ENCODE measurements around the gene ARHGAP22.

The ARHGAP22 gene

GRCh38 chr10:48467669-48468068, 137.2 kb downstream of the ARHGAP22 start:
- Histone ChIP-seq H3K27ac (ENCODE audit: low read depth in 2 of 2, low read length in 2 of 2) (no peak overlapping the region), H3K4me3 (ENCODE audit: low read length in 2 of 2) (no peak overlapping the region), H3K4me1 (ENCODE audit: control insufficient read depth in 2 of 2, insufficient read depth in 2 of 2, low read length in 2 of 2) (no peaks in the 10 kb centered on the region), H3K36me3 (ENCODE audit: control insufficient read depth in 2 of 2, insufficient read depth in 2 of 2, low read length in 2 of 2) (no peaks in the 10 kb centered on the region), H3K9me3 (ENCODE audit: control insufficient read depth in 2 of 2, low read length in 2 of 2) (no peaks in the 10 kb centered on the region), H3K27me3 (ENCODE audit: control insufficient read depth in 2 of 2, insufficient read depth in 2 of 2, low read length in 2 of 2) (peaks cover 4 to 5% of the 10 kb centered on the region in 2 donors), H3K9ac (ENCODE audit: low read depth in 1 of 2, low read length in 2 of 2) (no peak overlapping the region)

GRCh38 chr10:48466611-48467240, 138.1 kb downstream of the ARHGAP22 start:
- H3K27ac ChIP-seq (ENCODE audit: low read depth in 2 of 2, low read length in 2 of 2), result no peak overlapping the region
- H3K9me3 ChIP-seq (ENCODE audit: control insufficient read depth in 2 of 2, low read length in 2 of 2), result no peaks in the 10 kb centered on the region
- no peak overlapping the region for H3K9ac ChIP-seq (ENCODE audit: low read depth in 1 of 2, low read length in 2 of 2)
- no peaks in the 10 kb centered on the region for H3K4me1 ChIP-seq (ENCODE audit: control insufficient read depth in 2 of 2, insufficient read depth in 2 of 2, low read length in 2 of 2)
- H3K27me3 ChIP-seq (ENCODE audit: control insufficient read depth in 2 of 2, insufficient read depth in 2 of 2, low read length in 2 of 2), result peaks cover 4 to 5% of the 10 kb centered on the region in 2 donors
- H3K4me3 ChIP-seq (ENCODE audit: low read length in 2 of 2), result no peak overlapping the region
- H3K36me3 ChIP-seq (ENCODE audit: control insufficient read depth in 2 of 2, insufficient read depth in 2 of 2, low read length in 2 of 2), result no peaks in the 10 kb centered on the region

- Histone ChIP-seq H3K9ac (ENCODE audit: low read depth in 1 of 2, low read length in 2 of 2) (no peak overlapping the region), H3K27ac (ENCODE audit: low read depth in 2 of 2, low read length in 2 of 2) (no peak overlapping the region), H3K4me1 (ENCODE audit: control insufficient read depth in 2 of 2, insufficient read depth in 2 of 2, low read length in 2 of 2) (no peaks in the 10 kb centered on the region), H3K36me3 (ENCODE audit: control insufficient read depth in 2 of 2, insufficient read depth in 2 of 2, low read length in 2 of 2) (no peaks in the 10 kb centered on the region), H3K4me3 (ENCODE audit: low read length in 2 of 2) (no peak overlapping the region), H3K9me3 (ENCODE audit: control insufficient read depth in 2 of 2, low read length in 2 of 2) (no peaks in the 10 kb centered on the region), H3K27me3 (ENCODE audit: control insufficient read depth in 2 of 2, insufficient read depth in 2 of 2, low read length in 2 of 2) (peaks cover 4 to 5% of the 10 kb centered on the region in 2 donors)
Measured at GRCh38 chr10:48465860-48466521, 138.9 kb downstream of the ARHGAP22 start.

DNA sequence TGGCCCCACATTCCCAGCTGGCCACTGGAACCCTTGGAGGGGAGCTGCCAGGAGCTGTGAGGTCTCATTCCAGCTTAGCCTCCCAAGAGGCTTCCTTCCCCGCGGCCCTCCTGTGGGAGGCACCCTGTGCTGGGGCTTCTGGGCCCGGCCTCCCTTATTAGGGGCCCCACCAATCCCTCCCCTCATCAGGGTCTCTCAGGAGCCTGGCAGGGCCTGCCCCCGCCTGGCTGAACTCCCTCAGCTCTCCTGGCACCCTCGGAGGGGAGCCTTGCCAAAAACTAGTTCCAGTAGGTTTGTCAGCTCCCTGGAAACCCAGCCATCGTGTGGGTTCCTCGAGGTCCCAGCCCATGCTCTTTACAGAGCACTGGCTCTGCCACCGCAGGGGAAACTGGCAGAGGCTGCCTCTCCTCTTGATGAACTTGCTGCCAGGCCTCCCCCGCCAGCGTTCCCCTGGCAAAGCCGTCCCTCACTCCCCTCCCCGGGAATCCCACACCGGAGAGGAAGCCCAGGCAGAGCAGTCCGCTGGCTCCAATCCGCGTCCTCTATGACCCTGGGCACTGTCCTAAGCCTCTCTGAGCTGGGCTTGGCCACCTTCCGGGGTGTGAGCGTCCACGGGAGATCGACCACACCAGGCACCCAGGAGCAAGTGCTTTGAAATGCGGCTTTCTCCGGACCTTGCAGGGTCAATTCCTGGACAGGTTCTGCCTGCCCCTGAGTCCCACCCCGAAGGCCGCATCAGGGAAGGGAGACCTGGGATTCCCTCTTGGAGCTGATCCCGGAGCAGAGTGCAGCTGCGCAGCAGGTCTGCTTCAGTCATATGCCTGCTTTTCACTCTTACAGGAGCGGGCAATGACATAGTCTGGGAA, 139.8 kb downstream of the ARHGAP22 start:
- Histone ChIP-seq H3K36me3 (ENCODE audit: control insufficient read depth in 2 of 2, insufficient read depth in 2 of 2, low read length in 2 of 2) (no peaks in the 10 kb centered on the region), H3K9ac (ENCODE audit: low read depth in 1 of 2, low read length in 2 of 2) (no peak overlapping the region), H3K4me3 (ENCODE audit: low read length in 2 of 2) (no peak overlapping the region), H3K9me3 (ENCODE audit: control insufficient read depth in 2 of 2, low read length in 2 of 2) (no peaks in the 10 kb centered on the region), H3K4me1 (ENCODE audit: control insufficient read depth in 2 of 2, insufficient read depth in 2 of 2, low read length in 2 of 2) (no peaks in the 10 kb centered on the region), H3K27me3 (ENCODE audit: control insufficient read depth in 2 of 2, insufficient read depth in 2 of 2, low read length in 2 of 2) (peaks cover 4 to 5% of the 10 kb centered on the region in 2 donors), H3K27ac (ENCODE audit: low read depth in 2 of 2, low read length in 2 of 2) (no peak overlapping the region)

DNA sequence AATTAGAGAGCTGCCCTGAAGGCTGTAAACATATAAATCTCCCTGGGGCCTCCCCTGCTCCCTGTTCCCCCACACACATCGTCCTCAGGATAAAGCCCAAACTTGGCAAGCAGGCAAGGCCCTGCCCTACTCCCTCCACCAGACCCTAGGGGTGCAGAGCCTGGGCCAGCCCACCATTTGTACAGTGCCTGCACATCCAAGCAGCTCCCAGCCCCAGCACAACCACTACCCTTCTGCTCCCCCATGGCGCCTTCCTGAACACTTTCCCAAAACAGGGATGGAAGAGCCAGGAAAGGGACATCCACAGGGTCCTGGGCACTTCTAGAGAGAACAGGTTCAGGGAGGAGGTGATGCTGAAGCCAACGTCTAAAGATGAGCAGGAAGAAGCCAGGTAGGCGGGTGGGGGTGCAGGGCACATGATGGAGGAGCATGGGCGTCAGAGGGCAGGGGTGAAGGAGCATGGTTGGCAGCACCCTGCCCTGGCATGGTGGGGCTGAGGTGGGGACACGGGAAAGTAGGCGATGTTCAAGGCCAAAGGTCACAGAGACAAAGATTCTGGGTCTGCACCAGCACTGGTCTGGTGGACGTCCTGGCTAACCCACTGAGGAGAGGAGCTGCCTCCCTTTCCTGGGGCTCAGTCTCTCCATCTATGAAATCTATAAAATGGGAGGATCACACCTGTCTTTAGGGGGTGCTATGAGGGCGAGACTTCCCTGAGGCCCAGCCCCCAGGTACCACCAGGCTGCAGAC, 140.6 kb downstream of the ARHGAP22 start:
- no peak overlapping the region for H3K27ac ChIP-seq (ENCODE audit: low read depth in 2 of 2, low read length in 2 of 2)
- H3K27me3 ChIP-seq (ENCODE audit: control insufficient read depth in 2 of 2, insufficient read depth in 2 of 2, low read length in 2 of 2), result peaks cover 4 to 5% of the 10 kb centered on the region in 2 donors
- H3K9me3 ChIP-seq (ENCODE audit: control insufficient read depth in 2 of 2, low read length in 2 of 2), result no peaks in the 10 kb centered on the region
- no peak overlapping the region for H3K4me3 ChIP-seq (ENCODE audit: low read length in 2 of 2)
- H3K36me3 ChIP-seq (ENCODE audit: control insufficient read depth in 2 of 2, insufficient read depth in 2 of 2, low read length in 2 of 2), result no peaks in the 10 kb centered on the region
- H3K4me1 ChIP-seq (ENCODE audit: control insufficient read depth in 2 of 2, insufficient read depth in 2 of 2, low read length in 2 of 2), result no peaks in the 10 kb centered on the region
- H3K9ac ChIP-seq (ENCODE audit: low read depth in 1 of 2, low read length in 2 of 2), result no peak overlapping the region

- Histone ChIP-seq H3K36me3 (ENCODE audit: control insufficient read depth in 2 of 2, insufficient read depth in 2 of 2, low read length in 2 of 2) (no peaks in the 10 kb centered on the region), H3K4me1 (ENCODE audit: control insufficient read depth in 2 of 2, insufficient read depth in 2 of 2, low read length in 2 of 2) (no peaks in the 10 kb centered on the region), H3K27ac (ENCODE audit: low read depth in 2 of 2, low read length in 2 of 2) (no peak overlapping the region), H3K9ac (ENCODE audit: low read depth in 1 of 2, low read length in 2 of 2) (no peak overlapping the region), H3K27me3 (ENCODE audit: control insufficient read depth in 2 of 2, insufficient read depth in 2 of 2, low read length in 2 of 2) (peaks cover 4 to 5% of the 10 kb centered on the region in 2 donors), H3K9me3 (ENCODE audit: control insufficient read depth in 2 of 2, low read length in 2 of 2) (no peaks in the 10 kb centered on the region), H3K4me3 (ENCODE audit: low read length in 2 of 2) (no peak overlapping the region)
Measured at GRCh38 chr10:48463318-48464003, 141.4 kb downstream of the ARHGAP22 start.

- H3K27ac ChIP-seq (ENCODE audit: low read depth in 2 of 2, low read length in 2 of 2), result no peak overlapping the region
- H3K36me3 ChIP-seq (ENCODE audit: control insufficient read depth in 2 of 2, insufficient read depth in 2 of 2, low read length in 2 of 2), result no peaks in the 10 kb centered on the region
- H3K27me3 ChIP-seq (ENCODE audit: control insufficient read depth in 2 of 2, insufficient read depth in 2 of 2, low read length in 2 of 2), result peaks cover 4 to 5% of the 10 kb centered on the region in 2 donors
- no peaks in the 10 kb centered on the region for H3K4me1 ChIP-seq (ENCODE audit: control insufficient read depth in 2 of 2, insufficient read depth in 2 of 2, low read length in 2 of 2)
- H3K9ac ChIP-seq (ENCODE audit: low read depth in 1 of 2, low read length in 2 of 2), result no peak overlapping the region
- H3K4me3 ChIP-seq (ENCODE audit: low read length in 2 of 2), result no peak overlapping the region
- H3K9me3 ChIP-seq (ENCODE audit: control insufficient read depth in 2 of 2, low read length in 2 of 2), result no peaks in the 10 kb centered on the region
Measured at GRCh38 chr10:48462482-48463020, 142.3 kb downstream of the ARHGAP22 start.

GRCh38 chr10:48461623-48462481, 143.0 kb downstream of the ARHGAP22 start:
- no peak overlapping the region for H3K9ac ChIP-seq (ENCODE audit: low read depth in 1 of 2, low read length in 2 of 2)

DNA sequence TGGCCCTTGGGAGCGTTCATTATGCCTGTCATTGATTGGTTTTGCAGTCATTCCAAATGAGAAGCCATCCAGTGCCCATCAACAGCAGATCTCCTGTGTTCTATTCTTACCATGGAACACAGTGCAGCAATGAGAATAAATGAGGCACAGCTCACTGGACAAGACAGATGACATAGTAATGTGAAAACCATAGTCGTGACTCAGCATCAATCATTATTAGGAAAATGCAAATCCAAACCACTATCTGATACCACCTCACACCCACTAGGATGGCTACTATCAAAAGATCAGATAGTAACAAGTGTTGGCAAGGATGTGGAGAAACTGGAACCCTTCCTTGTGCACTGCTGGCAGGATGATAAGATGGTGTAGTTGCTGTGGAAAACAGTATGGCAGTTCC, 144.7 kb downstream of the ARHGAP22 start:
- Histone ChIP-seq H3K27ac (ENCODE audit: low read depth in 2 of 2, low read length in 2 of 2) (no peak overlapping the region), H3K27me3 (ENCODE audit: control insufficient read depth in 2 of 2, insufficient read depth in 2 of 2, low read length in 2 of 2) (no peaks in the 10 kb centered on the region), H3K36me3 (ENCODE audit: control insufficient read depth in 2 of 2, insufficient read depth in 2 of 2, low read length in 2 of 2) (no peaks in the 10 kb centered on the region), H3K9ac (ENCODE audit: low read depth in 1 of 2, low read length in 2 of 2) (no peak overlapping the region), H3K4me1 (ENCODE audit: control insufficient read depth in 2 of 2, insufficient read depth in 2 of 2, low read length in 2 of 2) (no peaks in the 10 kb centered on the region), H3K4me3 (ENCODE audit: low read length in 2 of 2) (no peak overlapping the region), H3K9me3 (ENCODE audit: control insufficient read depth in 2 of 2, low read length in 2 of 2) (no peaks in the 10 kb centered on the region)

More at GRCh38 chr10:48461623-48462481, 143.0 kb downstream of the ARHGAP22 start:
- Histone ChIP-seq H3K27me3 (ENCODE audit: control insufficient read depth in 2 of 2, insufficient read depth in 2 of 2, low read length in 2 of 2) (peaks cover 2 to 4% of the 10 kb centered on the region in 2 donors), H3K36me3 (ENCODE audit: control insufficient read depth in 2 of 2, insufficient read depth in 2 of 2, low read length in 2 of 2) (no peaks in the 10 kb centered on the region), H3K9me3 (ENCODE audit: control insufficient read depth in 2 of 2, low read length in 2 of 2) (no peaks in the 10 kb centered on the region), H3K4me1 (ENCODE audit: control insufficient read depth in 2 of 2, insufficient read depth in 2 of 2, low read length in 2 of 2) (no peaks in the 10 kb centered on the region), H3K27ac (ENCODE audit: low read depth in 2 of 2, low read length in 2 of 2) (no peak overlapping the region), H3K4me3 (ENCODE audit: low read length in 2 of 2) (no peak overlapping the region)
